Measurements from ENCODE around the gene ZNF778. TPM values are rescaled to one million over a fixed set of nuclear protein-coding genes. Genes with fewer than 3 reads are reported as not detected.

ZNF778 gene
- polyA plus RNA-seq, 1 of the 3 experiments (the other 2 are of a cell fraction): 10.8 TPM

- TF ChIP-seq IRF3 (IDR thresholded peaks at IDR 0.05; ENCODE audit: low read depth, low read length) (no peak), TEAD4 (IDR thresholded peaks at IDR 0.05; ENCODE audit: borderline replicate concordance, insufficient read depth) (no peak)
- TF ChIP-seq, protein P1, sequence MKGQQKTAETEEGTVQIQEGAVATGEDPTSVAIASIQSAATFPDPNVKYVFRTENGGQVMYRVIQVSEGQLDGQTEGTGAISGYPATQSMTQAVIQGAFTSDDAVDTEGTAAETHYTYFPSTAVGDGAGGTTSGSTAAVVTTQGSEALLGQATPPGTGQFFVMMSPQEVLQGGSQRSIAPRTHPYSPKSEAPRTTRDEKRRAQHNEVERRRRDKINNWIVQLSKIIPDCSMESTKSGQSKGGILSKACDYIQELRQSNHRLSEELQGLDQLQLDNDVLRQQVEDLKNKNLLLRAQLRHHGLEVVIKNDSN (IDR thresholded peaks at IDR 0.05; ENCODE audit: borderline replicate concordance, low read depth): no peak
Observed at GRCh38 chr16:89264800-89265550, 47.5 kb downstream of the ZNF778 start (continued).

DNA sequence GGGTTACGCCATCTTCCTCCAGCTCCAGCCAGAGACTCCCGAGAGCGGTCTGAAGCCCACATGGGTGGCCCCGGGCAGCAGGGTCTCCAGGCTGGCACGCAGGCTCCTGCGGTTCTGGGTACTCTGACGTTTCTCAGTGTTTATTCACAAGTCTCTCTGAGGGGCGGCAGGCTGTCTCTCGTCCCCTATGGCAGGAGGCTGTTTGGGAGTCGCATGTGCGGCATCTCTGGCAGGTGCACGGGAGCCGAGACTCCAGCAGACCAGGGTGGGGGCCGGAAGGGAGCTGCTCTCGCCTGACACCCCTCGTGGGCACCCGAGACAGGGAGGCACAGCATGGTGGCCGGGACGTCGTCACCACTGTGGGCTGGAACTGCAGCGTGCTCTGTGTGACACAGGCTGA is 48.1 kb downstream of the ZNF778 start:
- H3K4me3 ChIP-seq (ENCODE audit: low read depth in 2 of 2, low read length in 1 of 2): no peak overlapping the region
- H3K4me2 ChIP-seq: no peak overlapping the region
- no peak overlapping the region for H3K27ac ChIP-seq (ENCODE audit: low read depth in 2 of 2, low read length in 1 of 2)
- ChIA-PET POLR2A (no interaction called here), CTCF (interaction anchor here (3.2 kb wide), 1 partner anchor 23 kb away, joined by 9 read pairs; no protein-coding TSS in a partner anchor)
- peaks cover 13 to 31% of the 10 kb centered on the region in 2 experiments for H3K36me3 ChIP-seq (replicated peaks in 1 of 2; ENCODE audit: control insufficient read depth in 1 of 2, insufficient read depth in 2 of 2, low read length in 1 of 2)
- H4K20me1 ChIP-seq (ENCODE audit: insufficient read depth): peaks cover 10% of the 10 kb centered on the region; the same call in 1 of the 2 replicates
- TF ChIP-seq NRF1 (IDR thresholded peaks at IDR 0.05; ENCODE audit: low read depth, low read length) (no peak), TEAD4 (IDR thresholded peaks at IDR 0.05; ENCODE audit: borderline replicate concordance, insufficient read depth) (no peak), FOSL2 (IDR thresholded peaks at IDR 0.05; ENCODE audit: borderline replicate concordance, low read depth) (no peak), RCOR1 (IDR thresholded peaks at IDR 0.05; ENCODE audit: low read length) (no peak), MXI1 (IDR thresholded peaks at IDR 0.05; ENCODE audit: low read depth, low read length) (no peak), GATA2 (CRISPR knock-in tag; IDR thresholded peaks at IDR 0.05) (no peak), POLR2AphosphoS5 (IDR thresholded peaks at IDR 0.05; ENCODE audit: low read depth, low read length) (no peak), FOXJ3 (CRISPR knock-in tag; IDR thresholded peaks at IDR 0.05) (no peak), JUND (IDR thresholded peaks at IDR 0.05) (no peak), YY1 (IDR thresholded peaks at IDR 0.05; ENCODE audit: low read depth) (no peak), NFIC (IDR thresholded peaks at IDR 0.05; ENCODE audit: borderline replicate concordance) (no peak), TCF12 (IDR thresholded peaks at IDR 0.05) (no peak), MAX (IDR thresholded peaks at IDR 0.05; ENCODE audit: low read depth) (no peak), FOXM1 (IDR thresholded peaks at IDR 0.05; ENCODE audit: low read depth) (no peak)
- TF ChIP-seq, protein P2, sequence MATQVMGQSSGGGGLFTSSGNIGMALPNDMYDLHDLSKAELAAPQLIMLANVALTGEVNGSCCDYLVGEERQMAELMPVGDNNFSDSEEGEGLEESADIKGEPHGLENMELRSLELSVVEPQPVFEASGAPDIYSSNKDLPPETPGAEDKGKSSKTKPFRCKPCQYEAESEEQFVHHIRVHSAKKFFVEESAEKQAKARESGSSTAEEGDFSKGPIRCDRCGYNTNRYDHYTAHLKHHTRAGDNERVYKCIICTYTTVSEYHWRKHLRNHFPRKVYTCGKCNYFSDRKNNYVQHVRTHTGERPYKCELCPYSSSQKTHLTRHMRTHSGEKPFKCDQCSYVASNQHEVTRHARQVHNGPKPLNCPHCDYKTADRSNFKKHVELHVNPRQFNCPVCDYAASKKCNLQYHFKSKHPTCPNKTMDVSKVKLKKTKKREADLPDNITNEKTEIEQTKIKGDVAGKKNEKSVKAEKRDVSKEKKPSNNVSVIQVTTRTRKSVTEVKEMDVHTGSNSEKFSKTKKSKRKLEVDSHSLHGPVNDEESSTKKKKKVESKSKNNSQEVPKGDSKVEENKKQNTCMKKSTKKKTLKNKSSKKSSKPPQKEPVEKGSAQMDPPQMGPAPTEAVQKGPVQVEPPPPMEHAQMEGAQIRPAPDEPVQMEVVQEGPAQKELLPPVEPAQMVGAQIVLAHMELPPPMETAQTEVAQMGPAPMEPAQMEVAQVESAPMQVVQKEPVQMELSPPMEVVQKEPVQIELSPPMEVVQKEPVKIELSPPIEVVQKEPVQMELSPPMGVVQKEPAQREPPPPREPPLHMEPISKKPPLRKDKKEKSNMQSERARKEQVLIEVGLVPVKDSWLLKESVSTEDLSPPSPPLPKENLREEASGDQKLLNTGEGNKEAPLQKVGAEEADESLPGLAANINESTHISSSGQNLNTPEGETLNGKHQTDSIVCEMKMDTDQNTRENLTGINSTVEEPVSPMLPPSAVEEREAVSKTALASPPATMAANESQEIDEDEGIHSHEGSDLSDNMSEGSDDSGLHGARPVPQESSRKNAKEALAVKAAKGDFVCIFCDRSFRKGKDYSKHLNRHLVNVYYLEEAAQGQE (IDR thresholded peaks at IDR 0.05; ENCODE audit: low read depth, low read length): no peak
- TF ChIP-seq, protein P3, sequence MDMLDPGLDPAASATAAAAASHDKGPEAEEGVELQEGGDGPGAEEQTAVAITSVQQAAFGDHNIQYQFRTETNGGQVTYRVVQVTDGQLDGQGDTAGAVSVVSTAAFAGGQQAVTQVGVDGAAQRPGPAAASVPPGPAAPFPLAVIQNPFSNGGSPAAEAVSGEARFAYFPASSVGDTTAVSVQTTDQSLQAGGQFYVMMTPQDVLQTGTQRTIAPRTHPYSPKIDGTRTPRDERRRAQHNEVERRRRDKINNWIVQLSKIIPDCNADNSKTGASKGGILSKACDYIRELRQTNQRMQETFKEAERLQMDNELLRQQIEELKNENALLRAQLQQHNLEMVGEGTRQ (IDR thresholded peaks at IDR 0.05; ENCODE audit: borderline replicate concordance, low read depth, low read length): no peak
- no peak overlapping the region for H2AFZ ChIP-seq (ENCODE audit: low read depth)
- H3K9me2 ChIP-seq: no peaks in the 10 kb centered on the region
- no peaks in the 10 kb centered on the region for H3F3A ChIP-seq (replicated peaks; ENCODE audit: insufficient read depth)
- DNase-seq: no peak
- H3K4me1 ChIP-seq (ENCODE audit: control insufficient read depth in 1 of 2, insufficient read depth in 2 of 2, low read depth in 1 of 2, low read length in 1 of 2): no peaks in the 10 kb centered on the region
- no peaks in the 10 kb centered on the region for H3K9me3 ChIP-seq
- WGBS (ENCODE audit: low lambda C conversion rate): 90% methylated on average over 7 of the region's 21 CpGs
- no peaks in the 10 kb centered on the region for H3K79me2 ChIP-seq (ENCODE audit: insufficient read depth)
- H3K9ac ChIP-seq: no peak overlapping the region
- no peaks in the 10 kb centered on the region for H3K27me3 ChIP-seq (ENCODE audit: insufficient read depth)
